GM10248 (cell line): ENCODE results near the gene DAB2IP.

ENCODE experiments used
- CTCF ChIA-PET: fragments of 300-600 bp; sonication (Branson Sonifier 250); formaldehyde crosslinking; extraction: SDS; loops from one replicate; lab custom pipeline; 2021; ENCODE audit warnings: antibody characterized with exemption; lab: Yijun Ruan, JAX
- POLR2A ChIA-PET: fragments of 350-650 bp; sonication (Branson Sonifier 250); formaldehyde crosslinking; extraction: SDS; loops from one replicate; lab custom pipeline; 2020; ENCODE audit warnings: antibody characterized with exemption; lab: Yijun Ruan, JAX
- DNase-seq: peaks from one replicate; pipeline ENCODE4 v3.0.0; 2012; ENCODE audit errors: extremely low spot score
- CTCF ChIP-seq: IDR thresholded peaks from 2 replicates; pipeline ENCODE4 v1.5.1; 2012; ENCODE audit warnings: mild to moderate bottlenecking, low read depth; ENCODE audit errors: extremely low read depth, missing control alignments, control extremely low read depth

DAB2IP gene

GRCh38 chr9:121824651-121825030 lies 173.2 kb downstream of the DAB2IP start:
- ChIA-PET POLR2A (no interaction called here), CTCF (no interaction called here)
- DNase-seq, result no peak
- no peak for TF ChIP-seq CTCF

- TF ChIP-seq CTCF, result no peak
- DNase-seq, result no peak
- ChIA-PET POLR2A (no interaction called here), CTCF (interaction anchor here (1.1 kb wide), 1 partner anchor 34 kb away, joined by 3 read pairs; no protein-coding TSS in a partner anchor)
Measured at GRCh38 chr9:121825031-121825691, 173.7 kb downstream of the DAB2IP start.

- POLR2A ChIA-PET, result no interaction called here
Measured at GRCh38 chr9:121826711-121827110, 175.3 kb downstream of the DAB2IP start.

GRCh38 chr9:121827251-121827967 lies 176.0 kb downstream of the DAB2IP start:
- CTCF ChIA-PET, result no interaction called here
- no peak for TF ChIP-seq CTCF
- POLR2A ChIA-PET, result no interaction called here
- DNase-seq, result no peak

More at GRCh38 chr9:121826711-121827110, 175.3 kb downstream of the DAB2IP start:
- no peak for DNase-seq
- no peak for TF ChIP-seq CTCF
- CTCF ChIA-PET, result no interaction called here

GRCh38 chr9:121830441-121831140 lies 179.2 kb downstream of the DAB2IP start:
- CTCF ChIA-PET, result interaction anchor here (1.8 kb wide), 1 partner anchor 11 kb away, joined by 4 read pairs; no protein-coding TSS in a partner anchor
- POLR2A ChIA-PET, result no interaction called here
- TF ChIP-seq CTCF, result no peak

GRCh38 chr9:121831869-121832268 lies 180.4 kb downstream of the DAB2IP start:
- CTCF ChIA-PET, result interaction anchor here (1.8 kb wide), 1 partner anchor 10 kb away, joined by 4 read pairs; no protein-coding TSS in a partner anchor
- DNase-seq, result no peak
- no peak for TF ChIP-seq CTCF
- POLR2A ChIA-PET, result no interaction called here

More at GRCh38 chr9:121830441-121831140, 179.2 kb downstream of the DAB2IP start:
- no peak for DNase-seq
